ENCODE data around the gene CTPS1.

Gene CTPS1

DNA sequence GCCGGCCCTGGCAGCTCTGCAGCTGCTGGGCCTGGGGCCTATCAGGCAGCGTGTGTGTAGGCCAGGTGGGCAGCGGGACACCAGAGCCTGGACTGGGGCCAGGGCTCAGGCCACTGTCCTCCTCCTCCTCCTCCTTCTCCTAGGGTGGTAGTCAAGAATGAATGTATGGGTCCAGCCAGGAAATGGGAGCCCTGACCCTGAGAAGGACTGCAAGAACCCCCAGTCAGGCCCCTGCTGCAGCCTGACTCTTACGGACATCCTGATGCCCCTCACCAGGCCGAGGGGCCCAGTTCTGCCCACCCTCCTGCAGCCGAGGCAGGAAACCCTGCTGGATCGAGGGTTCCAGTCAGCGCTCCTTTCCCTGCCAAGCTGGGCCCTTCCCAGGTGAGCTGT, 38.5 kb downstream of the CTPS1 start:
- in situ Hi-C loops (cut with MboI; ENCODE audit: low sequenced_read_pairs, unreplicated experiment) = no loop called here
- DNase-seq (ENCODE audit: low spot score) = no peak
- TF ChIP-seq, protein P1, sequence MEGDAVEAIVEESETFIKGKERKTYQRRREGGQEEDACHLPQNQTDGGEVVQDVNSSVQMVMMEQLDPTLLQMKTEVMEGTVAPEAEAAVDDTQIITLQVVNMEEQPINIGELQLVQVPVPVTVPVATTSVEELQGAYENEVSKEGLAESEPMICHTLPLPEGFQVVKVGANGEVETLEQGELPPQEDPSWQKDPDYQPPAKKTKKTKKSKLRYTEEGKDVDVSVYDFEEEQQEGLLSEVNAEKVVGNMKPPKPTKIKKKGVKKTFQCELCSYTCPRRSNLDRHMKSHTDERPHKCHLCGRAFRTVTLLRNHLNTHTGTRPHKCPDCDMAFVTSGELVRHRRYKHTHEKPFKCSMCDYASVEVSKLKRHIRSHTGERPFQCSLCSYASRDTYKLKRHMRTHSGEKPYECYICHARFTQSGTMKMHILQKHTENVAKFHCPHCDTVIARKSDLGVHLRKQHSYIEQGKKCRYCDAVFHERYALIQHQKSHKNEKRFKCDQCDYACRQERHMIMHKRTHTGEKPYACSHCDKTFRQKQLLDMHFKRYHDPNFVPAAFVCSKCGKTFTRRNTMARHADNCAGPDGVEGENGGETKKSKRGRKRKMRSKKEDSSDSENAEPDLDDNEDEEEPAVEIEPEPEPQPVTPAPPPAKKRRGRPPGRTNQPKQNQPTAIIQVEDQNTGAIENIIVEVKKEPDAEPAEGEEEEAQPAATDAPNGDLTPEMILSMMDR (IDR thresholded peaks at IDR 0.05; ENCODE audit: borderline replicate concordance, control extremely low read depth, extremely low read depth, insufficient read depth, missing control alignments) = no peak

DNA sequence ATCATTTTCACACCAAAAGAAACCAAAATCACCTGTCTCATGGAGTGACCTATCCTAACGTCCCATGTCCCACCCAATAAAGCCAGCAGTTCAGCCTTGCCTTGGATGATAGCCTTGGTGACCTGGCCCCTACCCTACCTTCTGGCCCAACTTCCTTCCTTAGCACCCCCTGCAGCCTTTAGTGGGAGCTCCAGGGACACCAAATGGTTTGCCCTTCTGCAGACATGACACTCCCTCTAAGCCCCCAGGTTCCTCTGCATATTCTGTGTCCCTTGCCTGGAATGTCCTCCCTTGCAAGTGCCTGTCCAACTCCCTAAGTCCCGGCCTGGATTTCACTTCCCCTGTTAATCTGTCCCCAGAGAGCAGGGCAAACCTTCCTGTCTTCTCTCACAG, 39.9 kb downstream of the CTPS1 start:
- TF ChIP-seq, protein P1 (IDR thresholded peaks at IDR 0.05; ENCODE audit: borderline replicate concordance, control extremely low read depth, extremely low read depth, insufficient read depth, missing control alignments) = no peak
- DNase-seq (ENCODE audit: low spot score) = no peak
- in situ Hi-C loops (cut with MboI; ENCODE audit: low sequenced_read_pairs, unreplicated experiment) = no loop called here

DNA sequence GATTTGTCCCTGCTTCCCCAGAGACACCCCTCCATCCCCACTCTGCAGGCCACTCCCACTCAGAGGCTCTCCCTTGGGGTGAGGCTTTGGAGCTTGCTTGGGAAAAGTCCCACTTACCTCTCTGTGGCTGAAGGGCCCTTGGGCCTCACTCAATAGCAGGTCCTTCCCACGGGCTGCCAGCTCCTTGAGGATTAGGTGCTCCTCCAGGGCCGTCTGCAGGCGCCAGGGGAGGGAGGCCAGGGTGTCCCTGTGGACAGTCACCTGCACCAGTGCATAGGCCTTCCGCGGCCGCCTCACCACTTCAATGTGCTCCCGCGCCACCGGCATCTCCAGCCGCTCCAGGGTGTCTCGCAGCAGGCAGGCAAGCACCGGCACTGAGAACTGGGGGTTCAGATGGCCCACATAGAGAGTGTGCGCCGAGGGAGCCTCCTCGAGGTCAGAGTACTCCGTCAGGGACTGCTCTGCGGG, 40.6 kb downstream of the CTPS1 start:
- in situ Hi-C loops (cut with MboI; ENCODE audit: low sequenced_read_pairs, unreplicated experiment) = no loop called here
- TF ChIP-seq, protein P1 (IDR thresholded peaks at IDR 0.05; ENCODE audit: borderline replicate concordance, control extremely low read depth, extremely low read depth, insufficient read depth, missing control alignments) = no peak
- no peak for DNase-seq (ENCODE audit: low spot score)

DNA sequence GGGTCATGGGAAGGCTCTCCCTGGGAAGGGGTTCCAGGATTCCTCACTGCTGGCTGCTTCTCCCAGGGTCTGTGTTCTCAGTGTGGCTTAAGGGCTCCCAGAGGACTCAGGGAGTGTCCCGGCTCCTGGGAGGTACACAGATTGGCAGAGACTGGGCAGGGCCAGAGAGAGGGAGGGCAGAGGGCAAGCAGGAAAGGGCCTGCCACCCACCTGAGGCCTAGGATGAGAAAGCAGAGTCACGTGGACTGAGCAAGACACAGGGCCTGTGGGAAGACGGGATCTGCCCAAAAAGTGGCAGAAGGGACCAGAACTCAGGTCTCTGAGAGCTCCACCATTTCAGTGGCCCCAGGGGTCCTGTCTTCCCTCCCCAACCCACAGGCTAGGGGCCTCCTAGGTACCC, 41.2 kb downstream of the CTPS1 start:
- in situ Hi-C loops (cut with MboI; ENCODE audit: low sequenced_read_pairs, unreplicated experiment) = no loop called here

DNA sequence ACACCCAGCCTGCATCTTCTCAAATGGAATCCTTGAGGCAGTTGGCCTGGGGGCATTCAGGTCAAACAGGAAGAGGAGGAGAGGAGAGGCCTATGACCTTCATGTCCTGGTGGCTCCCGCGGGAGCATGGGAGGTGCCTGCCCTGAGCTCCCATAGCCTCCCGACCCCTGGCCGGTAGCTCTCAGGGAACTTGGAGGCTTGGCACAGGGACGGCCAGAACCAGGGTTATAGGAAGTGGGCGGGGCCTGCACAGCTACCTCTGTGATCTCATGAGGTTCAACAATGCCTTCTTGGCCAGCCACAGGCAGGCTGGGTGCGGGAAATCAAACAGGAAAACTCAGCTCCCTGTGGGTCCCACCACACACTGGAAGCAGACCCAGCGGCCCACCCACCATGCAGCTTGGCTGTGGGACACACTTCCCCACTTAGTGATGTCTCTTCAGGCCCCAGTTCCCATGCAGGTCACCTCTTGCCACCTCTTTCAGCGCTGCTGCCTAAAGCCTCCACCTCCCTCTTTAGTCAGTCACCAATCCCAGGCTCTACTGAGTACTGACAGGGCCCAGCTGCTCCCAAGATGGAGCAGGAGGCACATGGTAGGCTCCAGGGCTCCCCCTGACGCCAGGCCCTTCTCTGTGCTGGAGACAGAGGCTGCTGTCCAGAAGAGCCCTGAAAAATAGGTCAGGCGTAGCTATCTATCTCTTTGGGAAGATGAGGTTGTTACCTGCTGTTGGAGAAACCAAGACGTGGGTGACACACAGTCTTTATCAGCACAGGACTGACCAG, 42.2 kb downstream of the CTPS1 start, which contains the start of gene SLFNL1:
TSS of gene SLFNL1 (minus strand) at position 200 of the 783 bp plus-strand sequence. CDS start 1,065 bp downstream, outside the sequence.
- TF ChIP-seq, protein P1 (IDR thresholded peaks at IDR 0.05; ENCODE audit: borderline replicate concordance, control extremely low read depth, extremely low read depth, insufficient read depth, missing control alignments) = no peak
- no peak for DNase-seq (ENCODE audit: low spot score)
- in situ Hi-C loops (cut with MboI; ENCODE audit: low sequenced_read_pairs, unreplicated experiment) = no loop called here

More for the DNA sequence above, 41.2 kb downstream of the CTPS1 start:
- no peak for DNase-seq (ENCODE audit: low spot score)
- TF ChIP-seq, protein P1 (IDR thresholded peaks at IDR 0.05; ENCODE audit: borderline replicate concordance, control extremely low read depth, extremely low read depth, insufficient read depth, missing control alignments) = no peak

DNA sequence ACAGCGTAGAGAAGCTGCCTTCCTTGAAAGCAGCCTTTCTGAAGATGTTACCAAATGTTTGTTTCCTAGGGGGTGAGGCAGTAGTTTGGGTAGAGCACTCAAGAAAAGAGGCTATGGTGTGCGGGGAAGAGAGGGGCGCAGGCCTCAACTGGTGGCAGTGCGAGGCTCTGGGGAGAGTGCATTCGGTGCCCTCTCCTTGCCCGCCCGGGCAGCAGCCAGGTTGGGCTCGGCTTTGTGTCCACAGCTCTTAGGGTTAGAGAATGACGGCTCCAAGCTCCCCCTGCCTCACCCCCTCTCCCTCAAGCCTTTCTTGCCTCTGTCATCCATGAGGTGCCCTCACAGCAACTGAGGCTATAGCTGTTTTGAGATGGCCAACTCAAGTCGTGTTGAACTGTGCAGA, 42.9 kb downstream of the CTPS1 start:
- no peak for DNase-seq (ENCODE audit: low spot score)
- in situ Hi-C loops (cut with MboI; ENCODE audit: low sequenced_read_pairs, unreplicated experiment) = no loop called here
- TF ChIP-seq, protein P1 (IDR thresholded peaks at IDR 0.05; ENCODE audit: borderline replicate concordance, control extremely low read depth, extremely low read depth, insufficient read depth, missing control alignments) = no peak
